Spinal cord (tissue), 10 donors: ENCODE data around the gene CREB1. TPM values are rescaled to one million over a fixed set of nuclear protein-coding genes. Genes with fewer than 3 reads are reported as not detected.
A peak's percentile ranks its signal among the peaks of the same experiment; 100 is the strongest.

Source experiments
- DNase-seq, 6 donors: peaks; one replicate each; pipeline versions ENCODE4 v3.0.0 to v3.0.0-alpha.2; 2013 to 2015; ENCODE audit warnings: low spot score in 6 of 6, low read depth in 4 of 6
- H3K27ac ChIP-seq: one replicate; pipeline ENCODE4 v1.5.1; 2013; ENCODE audit warnings: low read depth, low read length, control low read depth
- H3K27me3 ChIP-seq: one replicate; pipeline ENCODE4 v1.6.1; 2013; ENCODE audit warnings: low read length; ENCODE audit not compliant: control insufficient read depth, insufficient read depth
- H3K36me3 ChIP-seq: one replicate; pipeline ENCODE4 v1.6.1; 2013; ENCODE audit warnings: low read length; ENCODE audit not compliant: control insufficient read depth, insufficient read depth
- H3K4me1 ChIP-seq: one replicate; pipeline ENCODE4 v1.6.1; 2013; ENCODE audit warnings: low read length; ENCODE audit not compliant: control insufficient read depth, insufficient read depth
- H3K4me3 ChIP-seq: one replicate; pipeline ENCODE4 v1.5.1; 2013; ENCODE audit warnings: low read depth, low read length, control low read depth
- H3K9me3 ChIP-seq: one replicate; pipeline ENCODE4 v1.6.1; 2013; ENCODE audit warnings: low read length; ENCODE audit not compliant: control insufficient read depth, insufficient read depth
- WGBS: methylation state at CpG from one replicate; pipeline ENCODE4 v1.1.5; 2013; ENCODE audit warnings: missing lambda C conversion rate; ENCODE audit not compliant: insufficient coverage; 5-methylcytosine and 5-hydroxymethylcytosine counted together
- polyA plus RNA-seq, 2 donors: library from polyadenylated mRNA; unstranded; fragments of 120-200 nt; gene quantifications; one replicate each; pipeline ENCODE4 v1.2.1, GENCODE V29; 2013; ENCODE audit not compliant: insufficient read length in 2 of 2
- total RNA-seq, 2 donors: library from RNA; depleted of rRNA in 1 of 2; stranded (reverse); fragments of 120-200 nt in 1 of 2; fragments of >200 nt in 1 of 2; gene quantifications; one replicate each; pipeline versions ENCODE4 v1.2.3 to v1.2.4, GENCODE V29; 2013 to 2014
- donor health status: healthy.

The CREB1 gene
- total and polyA plus RNA-seq, 4 donors = 32.3 to 82.6 (median 53.4) TPM

GRCh38 chr2:207531032-207531952 is 1.5 kb downstream of the CREB1 start:
- H3K4me1 ChIP-seq = peaks cover 21% of the 10 kb centered on the region
- peak in 4 of 6 donors; percentile 6 to 36 (median 20) for DNase-seq
- H3K27me3 ChIP-seq = no peaks in the 10 kb centered on the region
- H3K9me3 ChIP-seq = no peaks in the 10 kb centered on the region
- WGBS = 0% methylated on average over 7 of the region's 20 CpGs
- H3K4me3 ChIP-seq = peak overlapping the region; percentile 64
- H3K27ac ChIP-seq = peak overlapping the region; percentile 90
- H3K36me3 ChIP-seq = peaks cover 6% of the 10 kb centered on the region

- Histone ChIP-seq H3K4me1 (peaks cover 21% of the 10 kb centered on the region), H3K36me3 (peaks cover 9% of the 10 kb centered on the region), H3K27ac (no peak overlapping the region), H3K9me3 (no peaks in the 10 kb centered on the region), H3K27me3 (no peaks in the 10 kb centered on the region), H3K4me3 (no peak overlapping the region)
- DNase-seq = no peak
- WGBS = 100% methylated on average over 2 of the region's 9 CpGs
These were observed 2.9 kb downstream of the CREB1 start for GRCh38 chr2:207532676-207533075.

- H3K27me3 ChIP-seq = no peaks in the 10 kb centered on the region
- H3K9me3 ChIP-seq = no peaks in the 10 kb centered on the region
- WGBS = no CpG with 5 or more reads among the region's 2 CpGs
- peaks cover 19% of the 10 kb centered on the region for H3K4me1 ChIP-seq
- H3K27ac ChIP-seq = no peak overlapping the region
- no peak for DNase-seq
- peaks cover 9% of the 10 kb centered on the region for H3K36me3 ChIP-seq
- no peak overlapping the region for H3K4me3 ChIP-seq
These were observed 3.8 kb downstream of the CREB1 start for GRCh38 chr2:207533461-207534008.

GRCh38 chr2:207534417-207534816 is 4.7 kb downstream of the CREB1 start:
- H3K27ac ChIP-seq = no peak overlapping the region

GRCh38 chr2:207539470-207539869 is 9.7 kb downstream of the CREB1 start:
- no peak for DNase-seq
- Histone ChIP-seq H3K9me3 (no peaks in the 10 kb centered on the region), H3K27ac (no peak overlapping the region), H3K4me1 (no peaks in the 10 kb centered on the region), H3K36me3 (peaks cover 9% of the 10 kb centered on the region), H3K27me3 (no peaks in the 10 kb centered on the region), H3K4me3 (no peak overlapping the region)
- no CpG with 5 or more reads among the region's 2 CpGs for WGBS

More at GRCh38 chr2:207534417-207534816, 4.7 kb downstream of the CREB1 start:
- H3K4me3 ChIP-seq = no peak overlapping the region
- peaks cover 9% of the 10 kb centered on the region for H3K36me3 ChIP-seq
- peaks cover 13% of the 10 kb centered on the region for H3K4me1 ChIP-seq
- WGBS = no CpG with 5 or more reads among the region's 3 CpGs
- no peak for DNase-seq
- H3K27me3 ChIP-seq = no peaks in the 10 kb centered on the region
- no peaks in the 10 kb centered on the region for H3K9me3 ChIP-seq

GRCh38 chr2:207540431-207540830 is 10.7 kb downstream of the CREB1 start:
- Histone ChIP-seq H3K4me3 (no peak overlapping the region), H3K27ac (no peak overlapping the region), H3K27me3 (no peaks in the 10 kb centered on the region), H3K36me3 (peaks cover 12% of the 10 kb centered on the region), H3K4me1 (no peaks in the 10 kb centered on the region), H3K9me3 (no peaks in the 10 kb centered on the region)
- no CpG with 5 or more reads among the region's 2 CpGs for WGBS
- no peak for DNase-seq

GRCh38 chr2:207541933-207542332 is 12.2 kb downstream of the CREB1 start:
- Histone ChIP-seq H3K4me3 (no peak overlapping the region), H3K9me3 (no peaks in the 10 kb centered on the region), H3K36me3 (peaks cover 5% of the 10 kb centered on the region), H3K27ac (no peak overlapping the region), H3K27me3 (no peaks in the 10 kb centered on the region), H3K4me1 (no peaks in the 10 kb centered on the region)
- no peak for DNase-seq
- WGBS = no CpG with 5 or more reads among the region's 2 CpGs

- no peaks in the 10 kb centered on the region for H3K27me3 ChIP-seq
- peaks cover 2% of the 10 kb centered on the region for H3K36me3 ChIP-seq
- DNase-seq = no peak
- H3K4me3 ChIP-seq = no peak overlapping the region
- no peak overlapping the region for H3K27ac ChIP-seq
- no peaks in the 10 kb centered on the region for H3K9me3 ChIP-seq
- H3K4me1 ChIP-seq = no peaks in the 10 kb centered on the region
- no CpG with 5 or more reads among the region's 3 CpGs for WGBS
These were observed 13.5 kb downstream of the CREB1 start for GRCh38 chr2:207543272-207543671.

GRCh38 chr2:207546822-207547221 is 17.1 kb downstream of the CREB1 start:
- Histone ChIP-seq H3K9me3 (no peaks in the 10 kb centered on the region), H3K27me3 (no peaks in the 10 kb centered on the region), H3K4me1 (peaks cover 3% of the 10 kb centered on the region), H3K27ac (no peak overlapping the region), H3K36me3 (peaks cover 2% of the 10 kb centered on the region), H3K4me3 (no peak overlapping the region)
- no peak for DNase-seq

- Histone ChIP-seq H3K27ac (no peak overlapping the region), H3K36me3 (peaks cover 5% of the 10 kb centered on the region), H3K4me1 (peaks cover 3% of the 10 kb centered on the region), H3K27me3 (no peaks in the 10 kb centered on the region), H3K4me3 (no peak overlapping the region), H3K9me3 (no peaks in the 10 kb centered on the region)
- DNase-seq = no peak
- no CpG with 5 or more reads among the region's 2 CpGs for WGBS
These were observed 19.4 kb downstream of the CREB1 start for GRCh38 chr2:207549145-207549544.
